Fibroblast of gingiva (primary cell): ENCODE measurements around the gene SLC6A18.

Source experiments
- DNase-seq: peaks from one replicate; pipeline ENCODE4 v3.0.0-alpha.2; 2011; ENCODE audit warnings: low read depth

SLC6A18 gene

GRCh38 chr5:1187234-1187949, 37.8 kb upstream of the SLC6A18 start:
- DNase-seq: no peak

- DNase-seq: no peak
Measured at GRCh38 chr5:1187950-1188334, 37.2 kb upstream of the SLC6A18 start.

- no peak for DNase-seq
Measured at GRCh38 chr5:1188464-1188863, 36.7 kb upstream of the SLC6A18 start.

GRCh38 chr5:1189269-1189668, 35.9 kb upstream of the SLC6A18 start:
- no peak for DNase-seq

- DNase-seq: no peak
Measured at GRCh38 chr5:1190278-1190677, 34.9 kb upstream of the SLC6A18 start.

GRCh38 chr5:1190837-1191239, 34.3 kb upstream of the SLC6A18 start:
- no peak for DNase-seq

- DNase-seq: no peak
Measured at GRCh38 chr5:1192971-1193590, 32.1 kb upstream of the SLC6A18 start.

- DNase-seq: no peak
Measured at GRCh38 chr5:1193591-1193985, 31.6 kb upstream of the SLC6A18 start.

GRCh38 chr5:1194378-1194777, 30.8 kb upstream of the SLC6A18 start:
- DNase-seq: no peak

GRCh38 chr5:1195439-1195838, 29.7 kb upstream of the SLC6A18 start:
- no peak for DNase-seq

GRCh38 chr5:1195916-1196315, 29.3 kb upstream of the SLC6A18 start:
- no peak for DNase-seq

GRCh38 chr5:1196562-1196961, 28.6 kb upstream of the SLC6A18 start:
- no peak for DNase-seq

- no peak for DNase-seq
Measured at GRCh38 chr5:1197876-1198666, 27.1 kb upstream of the SLC6A18 start.

- no peak for DNase-seq
Measured at GRCh38 chr5:1199340-1199648, 25.9 kb upstream of the SLC6A18 start.

GRCh38 chr5:1199649-1200494, 25.3 kb upstream of the SLC6A18 start:
- no peak for DNase-seq

- DNase-seq: no peak
Measured at GRCh38 chr5:1200495-1201326, 24.5 kb upstream of the SLC6A18 start.

GRCh38 chr5:1201327-1202025, 23.7 kb upstream of the SLC6A18 start, which contains the start of gene SLC6A19:
Gene SLC6A19, plus strand, starts transcription at chr5:1201595. Its CDS starts 56 bp downstream, at chr5:1201651.
- no peak for DNase-seq

- no peak for DNase-seq
Measured at GRCh38 chr5:1202026-1202797, 23.0 kb upstream of the SLC6A18 start.

GRCh38 chr5:1202798-1203185, 22.4 kb upstream of the SLC6A18 start:
- DNase-seq: no peak
